ENCODE measurements around the gene MBTPS2.

DNA sequence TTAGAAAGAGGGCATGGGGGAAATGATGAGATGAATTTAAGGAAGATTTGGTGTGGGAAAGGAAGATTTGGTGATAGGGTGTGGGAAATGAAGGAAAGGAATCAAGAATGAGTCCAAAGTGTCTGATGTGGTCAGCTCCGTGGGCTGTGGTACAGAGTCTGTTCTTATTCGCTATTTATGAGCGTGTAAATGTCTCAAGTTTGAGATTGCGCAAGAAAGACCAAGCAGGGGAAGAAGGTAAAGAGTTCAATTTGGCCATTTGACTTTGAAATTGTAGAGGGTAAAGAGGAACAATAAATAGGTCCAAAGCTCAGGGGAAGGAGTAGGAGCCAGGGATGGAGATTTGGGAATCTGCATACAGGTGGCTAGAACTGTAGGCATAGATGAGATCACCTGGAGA, 89.8 kb downstream of the MBTPS2 start:
- TF ChIP-seq POLR2A (IDR thresholded peaks at IDR 0.05; ENCODE audit: low read length) (no peak), GATA1 (IDR thresholded peaks at IDR 0.05; ENCODE audit: low read depth, low read length) (no peak)
